Smooth muscle cell of the coronary artery (primary cell): ENCODE measurements around the gene LMF2. TPM values are rescaled to one million over a fixed set of nuclear protein-coding genes. Genes with fewer than 3 reads are reported as not detected.

Source experiments
- total RNA-seq: library from RNA; depleted of rRNA; stranded (reverse); fragments of >200 nt; gene quantifications from 2 replicates; pipeline ENCODE4 v1.2.3, GENCODE V29; 2014; ENCODE audit warnings: low replicate concordance

The LMF2 gene, protein sequence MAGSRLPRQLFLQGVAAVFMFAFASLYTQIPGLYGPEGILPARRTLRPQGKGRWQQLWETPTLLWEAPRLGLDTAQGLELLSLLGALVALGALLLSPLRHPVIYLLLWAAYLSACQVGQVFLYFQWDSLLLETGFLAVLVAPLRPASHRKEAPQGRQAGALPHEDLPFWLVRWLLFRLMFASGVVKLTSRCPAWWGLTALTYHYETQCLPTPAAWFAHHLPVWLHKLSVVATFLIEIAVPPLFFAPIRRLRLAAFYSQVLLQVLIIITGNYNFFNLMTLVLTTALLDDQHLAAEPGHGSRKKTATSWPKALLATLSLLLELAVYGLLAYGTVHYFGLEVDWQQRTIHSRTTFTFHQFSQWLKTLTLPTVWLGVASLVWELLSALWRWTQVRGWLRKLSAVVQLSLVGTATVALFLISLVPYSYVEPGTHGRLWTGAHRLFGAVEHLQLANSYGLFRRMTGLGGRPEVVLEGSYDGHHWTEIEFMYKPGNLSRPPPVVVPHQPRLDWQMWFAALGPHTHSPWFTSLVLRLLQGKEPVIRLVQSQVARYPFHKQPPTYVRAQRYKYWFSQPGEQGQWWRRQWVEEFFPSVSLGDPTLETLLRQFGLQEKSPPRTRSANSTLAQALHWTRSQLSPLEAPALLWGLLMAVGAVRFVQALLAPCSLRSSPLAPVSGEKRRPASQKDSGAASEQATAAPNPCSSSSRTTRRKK
- 17.3 and 23.0 TPM in 2 replicates for total RNA-seq

DNA sequence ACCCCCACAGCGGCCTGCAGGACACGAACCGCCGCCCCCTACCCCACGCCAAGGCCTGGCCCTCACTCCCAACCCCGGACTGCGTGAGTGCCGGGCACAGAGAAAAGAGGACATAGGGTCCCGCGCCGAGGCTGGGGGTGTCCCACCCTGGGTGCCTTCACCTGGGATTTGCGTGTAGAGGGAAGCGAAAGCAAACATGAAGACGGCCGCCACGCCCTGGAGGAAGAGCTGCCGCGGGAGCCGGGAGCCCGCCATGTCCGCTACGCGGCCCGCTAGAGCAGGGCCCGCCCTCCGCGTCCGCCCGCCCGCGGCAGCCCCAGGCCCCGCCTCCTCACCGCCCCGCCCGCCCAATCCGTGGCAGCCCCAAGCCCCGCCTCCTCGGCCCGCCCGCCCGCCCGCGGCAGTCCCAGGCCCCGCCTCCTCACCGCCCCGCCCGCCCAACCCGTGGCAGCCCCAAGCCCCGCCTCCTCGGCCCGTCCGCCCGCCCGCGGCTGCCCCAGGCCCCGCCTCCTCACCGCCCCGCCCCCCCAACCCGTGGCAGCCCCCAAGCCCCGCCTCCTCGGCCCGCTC is at the start of gene LMF2:
Gene LMF2, minus strand, starts transcription at position 282 of the 570 bp plus-strand sequence. Its CDS starts 27 bp downstream, at position 255.

GRCh38 chr22:50545522-50546325 is 38.2 kb upstream of the LMF2 start, which contains the start of gene KLHDC7B:
KLHDC7B (plus strand) TSS chr22:50545899; CDS start chr22:50546244, 345 bp downstream.

DNA sequence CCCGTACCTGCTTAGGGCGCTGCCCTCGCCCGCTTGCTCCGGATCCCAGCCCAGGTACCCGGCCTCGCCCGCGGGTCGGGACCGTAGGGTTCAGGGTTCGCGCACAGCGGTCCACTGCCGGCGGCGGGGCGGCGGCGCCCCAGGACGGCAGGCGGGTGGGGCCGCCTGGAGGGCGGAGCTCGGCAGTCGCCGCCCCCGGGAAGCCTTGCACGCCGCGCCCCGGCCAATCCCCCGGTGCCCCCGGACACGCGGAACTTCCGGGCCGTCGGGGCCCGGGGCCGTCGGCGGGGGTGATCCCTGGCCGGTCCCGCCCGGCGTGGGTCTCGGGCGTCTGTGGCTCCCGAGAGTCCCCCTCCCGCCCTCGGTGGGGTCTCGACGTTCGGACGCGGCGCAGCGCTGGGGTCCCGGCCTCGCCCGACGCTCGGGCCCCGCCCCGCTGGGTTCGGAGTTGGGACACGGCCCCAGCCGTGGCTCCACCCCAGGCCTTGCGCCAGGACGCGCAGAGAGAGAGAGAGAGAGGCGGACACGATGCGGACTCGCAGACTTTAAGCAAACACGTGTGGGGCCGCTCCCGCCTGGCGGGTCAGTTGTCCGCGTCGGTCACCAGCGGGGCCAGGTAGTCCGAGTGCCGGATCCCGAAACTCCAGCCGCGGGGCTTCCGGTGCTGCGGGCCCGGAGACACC is 22.5 kb upstream of the LMF2 start, which contains the start of gene TYMP:
Gene TYMP, minus strand, starts transcription at position 116 of the 683 bp plus-strand sequence. CDS start 303 bp downstream, outside the sequence.

GRCh38 chr22:50525104-50525857 is 17.8 kb upstream of the LMF2 start, which contains the start of gene SCO2:
SCO2 (minus strand) TSS chr22:50525598; CDS start chr22:50524411, 1,187 bp downstream.

DNA sequence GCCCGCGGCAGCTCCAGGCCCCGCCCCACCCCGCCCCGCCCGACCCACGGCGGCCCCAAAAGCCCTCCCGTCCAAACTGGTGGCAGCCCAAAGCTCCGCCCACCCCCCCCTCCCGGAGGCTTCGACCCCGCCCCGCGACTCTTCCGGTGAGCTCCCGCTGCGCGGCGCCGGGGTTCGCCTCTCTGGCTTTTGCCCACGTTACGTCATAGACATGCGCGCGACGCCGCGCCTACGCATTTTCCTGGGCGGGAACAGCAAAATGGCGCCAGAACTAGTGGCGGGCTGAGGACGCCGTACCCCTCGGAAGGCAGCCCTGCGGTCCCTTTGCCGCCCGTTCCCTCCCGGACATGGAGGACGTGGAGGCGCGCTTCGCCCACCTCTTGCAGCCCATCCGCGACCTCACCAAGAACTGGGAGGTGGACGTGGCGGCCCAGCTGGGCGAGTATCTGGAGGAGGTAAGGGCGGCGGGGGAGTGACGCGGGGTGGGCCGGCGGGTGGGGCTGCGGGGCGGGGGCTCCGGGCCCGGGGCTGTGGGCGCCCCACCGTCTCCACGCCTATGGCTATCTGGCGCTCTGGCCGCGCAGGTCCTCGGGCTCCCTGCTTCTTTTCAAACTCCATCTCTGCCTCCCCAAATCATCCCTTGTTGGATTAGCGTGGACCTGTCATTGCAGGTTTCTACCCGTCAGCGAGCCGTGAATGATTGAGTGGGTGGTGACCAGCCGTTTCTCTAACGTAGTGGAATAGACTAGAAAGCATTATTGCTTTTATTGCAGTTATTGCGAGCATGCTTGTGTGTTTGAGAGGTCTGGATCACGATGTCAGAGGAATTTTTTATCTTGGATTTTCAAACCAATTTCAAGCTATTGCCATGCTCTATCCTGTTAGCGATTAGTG is 736 bp upstream of the LMF2 start, which contains the start of gene NCAPH2:
Gene NCAPH2, plus strand, starts transcription at position 234 of the 894 bp plus-strand sequence. Its CDS starts 114 bp downstream, at position 348.

GRCh38 chr22:50486561-50487289 is 20.8 kb downstream of the LMF2 start, which contains the start of gene MIOX:
MIOX (plus strand) TSS chr22:50486859; CDS start chr22:50486898, 39 bp downstream.

GRCh38 chr22:50481440-50482106 is 25.9 kb downstream of the LMF2 start, which contains the start of gene ADM2:
ADM2 (plus strand) TSS chr22:50481543; CDS start chr22:50481848, 305 bp downstream.

DNA sequence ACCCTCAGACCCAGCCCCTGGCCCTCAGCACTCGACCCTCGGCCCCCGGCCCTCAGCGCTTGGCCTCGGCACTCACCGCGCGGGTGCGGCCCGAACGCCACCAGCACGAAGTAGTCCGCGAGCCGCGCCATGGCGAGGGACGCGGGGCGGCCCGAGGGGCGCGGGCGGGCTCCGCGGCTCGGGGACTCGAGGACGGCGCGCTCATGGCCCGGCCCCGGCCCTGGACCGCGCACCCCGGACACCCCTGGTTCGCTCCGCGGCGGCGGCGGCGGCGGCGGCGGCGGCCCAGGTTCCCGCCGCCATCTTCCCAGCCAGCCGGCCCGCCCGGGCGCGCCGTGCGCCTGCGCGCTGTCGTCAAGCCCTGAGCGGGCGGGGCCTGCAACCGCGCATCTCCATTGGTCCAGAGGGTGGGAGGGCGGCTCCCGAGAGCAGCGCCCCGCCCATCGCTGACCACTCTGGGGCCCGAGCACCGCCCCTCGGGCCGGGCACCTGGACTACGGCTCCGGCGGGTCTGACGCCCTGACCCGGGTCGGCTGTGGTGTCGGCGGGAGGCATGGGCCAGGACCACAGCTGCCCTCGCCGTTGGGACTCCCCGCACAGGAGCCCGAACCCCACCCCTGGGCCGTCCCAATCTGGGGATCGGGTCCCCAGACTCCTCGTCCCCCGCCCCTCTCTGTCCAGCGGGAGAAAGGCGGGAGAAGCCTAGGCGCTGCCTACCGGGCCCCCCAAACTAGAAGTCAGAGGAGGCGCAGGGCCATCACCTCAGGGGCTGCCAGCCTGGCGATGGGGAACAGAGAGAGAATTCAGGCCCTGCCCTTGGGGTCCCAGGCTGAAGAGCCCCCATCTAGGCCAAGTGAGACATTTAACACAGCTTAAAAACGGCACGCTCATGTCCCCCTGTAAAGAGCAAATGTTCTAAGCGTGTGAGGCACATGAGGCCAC is 32.5 kb downstream of the LMF2 start, which contains the start of gene SBF1:
Gene SBF1, minus strand, starts transcription at position 326 of the 942 bp plus-strand sequence. Its CDS starts 195 bp downstream, at position 131.

Other genes with a start within 250 kb of the LMF2 start
- gene MAPK12, start 246.0 kb downstream of the LMF2 start, total RNA-seq, result 20.9 and 39.5 TPM in 2 replicates
- gene MAPK11, start 237.3 kb downstream of the LMF2 start, total RNA-seq, result 4.1 and 4.3 TPM in 2 replicates
- gene PLXNB2, start 200.1 kb downstream of the LMF2 start, total RNA-seq, result 133 and 226 TPM in 2 replicates
- 1.1 and 1.3 TPM in 2 replicates for gene DENND6B, start 180.7 kb downstream of the LMF2 start, total RNA-seq
- 42.1 and 74.9 TPM in 2 replicates for gene PPP6R2, start 164.4 kb downstream of the LMF2 start, total RNA-seq
- gene SBF1, start 32.7 kb downstream of the LMF2 start, total RNA-seq, result 50.8 and 109 TPM in 2 replicates
- 1.2 and 1.6 TPM in 2 replicates for gene ADM2, start 26.2 kb downstream of the LMF2 start, total RNA-seq
- gene MIOX, start 20.8 kb downstream of the LMF2 start, total RNA-seq, result not detected in 2 replicates
- 14.6 and 24.6 TPM in 2 replicates for gene NCAPH2, start 522 bp upstream of the LMF2 start, total RNA-seq
- gene SCO2, start 17.9 kb upstream of the LMF2 start, total RNA-seq, result 0.12 and 1.2 TPM in 2 replicates
- 9.6 and 18.0 TPM in 2 replicates for gene TYMP, start 22.3 kb upstream of the LMF2 start, total RNA-seq
- under 0.01 and 0.08 TPM in 2 replicates for gene KLHDC7B, start 38.2 kb upstream of the LMF2 start, total RNA-seq
- gene SYCE3, start 55.2 kb upstream of the LMF2 start, total RNA-seq, result not detected in 2 replicates
- gene CPT1B, start 70.7 kb upstream of the LMF2 start, total RNA-seq, result 0.90 and 3.0 TPM in 2 replicates
- 12.2 and 21.9 TPM in 2 replicates for gene CHKB, start 75.1 kb upstream of the LMF2 start, total RNA-seq
- gene MAPK8IP2, start 93.1 kb upstream of the LMF2 start, total RNA-seq, result 0.08 and 0.12 TPM in 2 replicates
- gene ARSA, start 120.5 kb upstream of the LMF2 start, total RNA-seq, result 8.0 and 13.1 TPM in 2 replicates
- 0.30 and 0.70 TPM in 2 replicates for gene SHANK3, start 165.1 kb upstream of the LMF2 start, total RNA-seq
- not detected in 2 replicates for gene ACR, start 230.5 kb upstream of the LMF2 start, total RNA-seq